K562 (cell line): ENCODE data around the gene TMED5. TPM values are rescaled to one million over a fixed set of nuclear protein-coding genes. Genes with fewer than 3 reads are reported as not detected.

ENCODE experiments used
- DIDO1 ChIP-seq: fragments of 450-650 bp; IDR thresholded peaks from 2 replicates; pipeline ENCODE4 v1.6.1; 2016; ENCODE audit warnings: low read depth, missing biosample characterization, missing genetic modification characterization
- ESRRA ChIP-seq: fragments of 450-650 bp; IDR thresholded peaks from 2 replicates; pipeline ENCODE4 v1.6.1; 2014; ENCODE audit warnings: low read depth, mild to moderate bottlenecking, moderate library complexity, borderline replicate concordance
- ETV5 ChIP-seq: sonication (generic); formaldehyde crosslinking; IDR thresholded peaks from 2 replicates; pipeline ENCODE4 v1.4.0; 2020; ENCODE audit warnings: low read depth, mild to moderate bottlenecking, missing genetic modification reagents
- HCFC1 ChIP-seq: IDR thresholded peaks from 2 replicates; pipeline ENCODE4 v1.6.1; 2012; ENCODE audit warnings: low read depth, low read length, improper control_type of control experiment
- KLF6 ChIP-seq: fragments of 250-450 bp; sonication (Bioruptor Pico); IDR thresholded peaks from 2 replicates; pipeline ENCODE4 v1.4.0; 2020; ENCODE audit warnings: mild to moderate bottlenecking, moderate library complexity, borderline replicate concordance
- MAFG ChIP-seq: fragments of 450-650 bp; conservative IDR thresholded peaks from 2 replicates; pipeline ENCODE4 v1.6.1; 2016; ENCODE audit warnings: missing genetic modification characterization, missing compliant biosample characterization
- NR2F6 ChIP-seq: fragments of 450-650 bp; formaldehyde crosslinking; IDR thresholded peaks from 2 replicates; pipeline ENCODE4 v1.4.0; 2020; ENCODE audit warnings: mild to moderate bottlenecking
- NR3C1 ChIP-seq: sonication (generic); formaldehyde crosslinking; IDR thresholded peaks from 2 replicates; pipeline ENCODE4 v1.8.1; 2022; ENCODE audit warnings: missing genetic modification reagents
- SRSF1 ChIP-seq: fragments of 200-400 bp; formaldehyde crosslinking; IDR thresholded peaks from 2 replicates; pipeline ENCODE4 v1.6.1; 2017; ENCODE audit warnings: mild to moderate bottlenecking, low read depth, low read length, moderate library complexity
- SRSF3 ChIP-seq: fragments of 200-400 bp; formaldehyde crosslinking; IDR thresholded peaks from 2 replicates; pipeline ENCODE4 v1.6.1; 2016; ENCODE audit warnings: mild to moderate bottlenecking, low read length, moderate library complexity; ENCODE audit not compliant: insufficient read depth
- TAF15 ChIP-seq: fragments of 200-400 bp; formaldehyde crosslinking; IDR thresholded peaks from 2 replicates; pipeline ENCODE4 v1.6.1; 2017; ENCODE audit warnings: mild to moderate bottlenecking, low read depth, low read length, moderate library complexity
- TARDBP ChIP-seq: fragments of 450-650 bp; IDR thresholded peaks from 2 replicates; pipeline ENCODE4 v1.6.1; 2016
- ZNF12 ChIP-seq: sonication (generic); formaldehyde crosslinking; IDR thresholded peaks from 2 replicates; pipeline ENCODE4 v1.4.0; 2020; ENCODE audit warnings: mild to moderate bottlenecking, missing genetic modification reagents
- polyA plus RNA-seq, 8 experiments: library from polyadenylated mRNA; depleted of rRNA in 4 of 8; stranded (reverse) in 5 of 8; unstranded in 3 of 8; fragments of >200 nt; fragmentation: Nextera tagmentation in 2 of 8; fragmentation: Illumina TruSeq in 1 of 8; extraction: Ambion mirVana in 2 of 8; extraction: Trizol in 1 of 8; gene quantifications; 2 replicates each; pipeline versions ENCODE4 v1.2.1 to v1.2.3, GENCODE V29; 2011 to 2014; ENCODE audit warnings: inconsistent platforms in 1 of 8, missing spikeins in 1 of 8
- total RNA-seq, 7 experiments: library from RNA; depleted of rRNA in 6 of 7; stranded (reverse); fragments of >200 nt in 6 of 7; fragmentation: Illumina TruSeq in 2 of 7; extraction: Trizol in 2 of 7; gene quantifications; 2 replicates each; pipeline versions ENCODE4 v1.2.1 to v1.2.3, GENCODE V29; 2011 to 2021; ENCODE audit warnings: low replicate concordance in 1 of 7
- TF ChIP-seq, protein P1 (sequence below): fragments of 450-650 bp; IDR thresholded peaks from 2 replicates; pipeline ENCODE4 v1.7.1; 2018; ENCODE audit warnings: mild to moderate bottlenecking, low read depth; ENCODE audit not compliant: partially characterized antibody

The TMED5 gene
- total and polyA plus RNA-seq, 9 of the 15 experiments (the other 6 are each of a cell fraction or from before 2014, with no cell fraction given): 28.7 to 83.7 (median 67.2) TPM

GRCh38 chr1:93178418-93178817 is 1.8 kb downstream of the TMED5 start (continued):
- TF ChIP-seq, protein P1, sequence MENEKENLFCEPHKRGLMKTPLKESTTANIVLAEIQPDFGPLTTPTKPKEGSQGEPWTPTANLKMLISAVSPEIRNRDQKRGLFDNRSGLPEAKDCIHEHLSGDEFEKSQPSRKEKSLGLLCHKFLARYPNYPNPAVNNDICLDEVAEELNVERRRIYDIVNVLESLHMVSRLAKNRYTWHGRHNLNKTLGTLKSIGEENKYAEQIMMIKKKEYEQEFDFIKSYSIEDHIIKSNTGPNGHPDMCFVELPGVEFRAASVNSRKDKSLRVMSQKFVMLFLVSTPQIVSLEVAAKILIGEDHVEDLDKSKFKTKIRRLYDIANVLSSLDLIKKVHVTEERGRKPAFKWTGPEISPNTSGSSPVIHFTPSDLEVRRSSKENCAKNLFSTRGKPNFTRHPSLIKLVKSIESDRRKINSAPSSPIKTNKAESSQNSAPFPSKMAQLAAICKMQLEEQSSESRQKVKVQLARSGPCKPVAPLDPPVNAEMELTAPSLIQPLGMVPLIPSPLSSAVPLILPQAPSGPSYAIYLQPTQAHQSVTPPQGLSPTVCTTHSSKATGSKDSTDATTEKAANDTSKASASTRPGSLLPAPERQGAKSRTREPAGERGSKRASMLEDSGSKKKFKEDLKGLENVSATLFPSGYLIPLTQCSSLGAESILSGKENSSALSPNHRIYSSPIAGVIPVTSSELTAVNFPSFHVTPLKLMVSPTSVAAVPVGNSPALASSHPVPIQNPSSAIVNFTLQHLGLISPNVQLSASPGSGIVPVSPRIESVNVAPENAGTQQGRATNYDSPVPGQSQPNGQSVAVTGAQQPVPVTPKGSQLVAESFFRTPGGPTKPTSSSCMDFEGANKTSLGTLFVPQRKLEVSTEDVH: no peak
- TF ChIP-seq HCFC1: no peak
- TF ChIP-seq TAF15: no peak
- TF ChIP-seq SRSF1: no peak
- no peak for TF ChIP-seq TARDBP
- TF ChIP-seq MAFG (tag): no peak
- TF ChIP-seq SRSF3: no peak
- TF ChIP-seq ZNF12: no peak
- TF ChIP-seq DIDO1: no peak
- no peak for TF ChIP-seq KLF6
- TF ChIP-seq NR2F6 (CRISPR knock-in tag): no peak
- TF ChIP-seq ETV5 (CRISPR knock-in tag): no peak
- no peak for TF ChIP-seq ESRRA
- no peak for TF ChIP-seq NR3C1 (CRISPR knock-in tag)
